ENCODE data around the gene IDH1. TPM values are rescaled to one million over a fixed set of nuclear protein-coding genes. Genes with fewer than 3 reads are reported as not detected.
A peak's percentile ranks its signal among the peaks of the same experiment; 100 is the strongest.

Gene IDH1
- total and polyA plus RNA-seq, 7 donors, result 9.7 to 42.6 (median 16.5) TPM

DNA sequence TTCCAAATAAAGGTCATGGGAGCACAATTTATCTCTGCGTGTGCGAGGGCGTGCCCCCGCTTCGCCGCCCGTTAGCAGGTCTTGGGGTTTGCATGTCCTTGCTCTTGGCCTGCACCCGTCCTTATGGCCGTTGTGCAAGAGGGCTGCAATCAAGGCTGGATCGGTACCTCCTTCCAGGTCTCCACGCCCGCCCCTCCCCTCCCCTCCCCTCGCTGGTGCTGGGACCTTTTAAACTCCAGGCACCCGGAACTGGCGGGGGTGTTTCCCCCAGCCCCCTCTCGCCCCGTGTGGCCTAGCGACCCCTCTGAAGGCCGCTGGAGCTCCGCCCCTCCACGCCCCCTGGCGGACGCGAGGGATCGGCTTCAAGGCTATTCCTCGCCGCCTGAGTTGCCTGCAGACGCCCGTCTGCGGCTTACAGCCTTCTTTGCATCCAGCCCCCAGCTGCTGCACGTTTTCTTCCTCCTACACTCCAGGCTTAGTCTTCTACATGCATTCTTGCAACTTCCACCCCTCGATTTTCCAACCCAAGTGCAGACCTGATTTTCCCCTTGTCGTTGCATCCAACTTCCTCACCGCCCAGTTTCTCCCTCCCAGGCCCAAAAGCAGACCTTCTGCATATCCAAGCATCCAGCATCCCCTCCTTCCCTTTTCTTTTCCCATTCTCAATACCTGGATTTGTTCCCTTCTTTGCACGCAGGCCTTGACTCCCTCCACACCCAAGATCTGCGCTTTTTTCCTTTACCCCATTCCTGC, 577 bp downstream of the IDH1 start:
- ATAC-seq (peak; percentile 81 to 89 (median 85)), DNase-seq (peak; percentile 85 to 89)
- Histone ChIP-seq H3K9me3 (no peaks in the 10 kb centered on the region), H3K4me1 (peaks cover 22% of the 10 kb centered on the region), H3K27ac (peak overlapping the region; percentile 66), H3K36me3 (ENCODE audit: insufficient read depth in 1 of 2, low read depth in 1 of 2) (peaks cover 1 to 32% of the 10 kb centered on the region in 2 donors), H3K4me3 (peak overlapping the region; percentile 81), H3K27me3 (ENCODE audit: insufficient read depth in 3 of 3, low read length in 2 of 3) (no peaks in the 10 kb centered on the region)
- TF ChIP-seq, protein P1, sequence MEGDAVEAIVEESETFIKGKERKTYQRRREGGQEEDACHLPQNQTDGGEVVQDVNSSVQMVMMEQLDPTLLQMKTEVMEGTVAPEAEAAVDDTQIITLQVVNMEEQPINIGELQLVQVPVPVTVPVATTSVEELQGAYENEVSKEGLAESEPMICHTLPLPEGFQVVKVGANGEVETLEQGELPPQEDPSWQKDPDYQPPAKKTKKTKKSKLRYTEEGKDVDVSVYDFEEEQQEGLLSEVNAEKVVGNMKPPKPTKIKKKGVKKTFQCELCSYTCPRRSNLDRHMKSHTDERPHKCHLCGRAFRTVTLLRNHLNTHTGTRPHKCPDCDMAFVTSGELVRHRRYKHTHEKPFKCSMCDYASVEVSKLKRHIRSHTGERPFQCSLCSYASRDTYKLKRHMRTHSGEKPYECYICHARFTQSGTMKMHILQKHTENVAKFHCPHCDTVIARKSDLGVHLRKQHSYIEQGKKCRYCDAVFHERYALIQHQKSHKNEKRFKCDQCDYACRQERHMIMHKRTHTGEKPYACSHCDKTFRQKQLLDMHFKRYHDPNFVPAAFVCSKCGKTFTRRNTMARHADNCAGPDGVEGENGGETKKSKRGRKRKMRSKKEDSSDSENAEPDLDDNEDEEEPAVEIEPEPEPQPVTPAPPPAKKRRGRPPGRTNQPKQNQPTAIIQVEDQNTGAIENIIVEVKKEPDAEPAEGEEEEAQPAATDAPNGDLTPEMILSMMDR (IDR thresholded peaks at IDR 0.05), result peak; percentile 70
- 0 to 1% (median 0%) methylated on average over 30 to 36 of the region's 36 CpGs for WGBS, 3 donors
- intact Hi-C loops (cut with DNase I), result loop anchor here (2.0 to 10.0 kb wide), 2 partner anchors 79 to 629 kb away; partner anchors contain the start of gene METTL21A (in 1 of the 2)

DNA sequence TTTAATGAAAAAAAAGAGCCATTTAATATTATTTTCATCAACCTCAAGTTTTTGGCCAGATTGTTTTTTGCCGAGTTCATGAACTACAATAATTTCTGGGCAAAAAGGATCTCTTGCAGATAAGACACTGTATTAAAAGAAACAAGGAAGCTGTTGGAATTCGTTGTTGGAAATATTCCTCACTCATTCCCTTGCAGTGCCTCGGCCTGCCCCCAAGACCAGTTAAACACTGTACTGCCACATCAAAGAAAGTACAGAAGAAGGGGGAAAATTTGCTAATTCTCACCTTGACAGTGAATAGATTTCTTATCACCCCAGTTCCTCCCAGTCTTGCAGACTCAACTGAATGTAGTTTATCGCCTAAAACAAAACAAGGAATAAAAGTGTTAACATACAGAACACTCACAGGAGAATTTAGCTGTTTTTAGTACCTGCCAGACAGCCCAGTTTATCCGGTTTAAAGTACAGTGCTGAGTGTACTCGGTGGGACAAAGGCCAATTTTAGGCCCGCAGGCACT, 1.2 kb downstream of the IDH1 start:
- H3K4me1 ChIP-seq, result peaks cover 22% of the 10 kb centered on the region
- H3K4me3 ChIP-seq, result peak overlapping the region; percentile 81
- peaks cover 5 to 38% of the 10 kb centered on the region in 2 donors for H3K36me3 ChIP-seq (ENCODE audit: insufficient read depth in 1 of 2, low read depth in 1 of 2)
- H3K9me3 ChIP-seq, result no peaks in the 10 kb centered on the region
- ATAC-seq (no peak), DNase-seq (no peak)
- H3K27ac ChIP-seq, result peak overlapping the region; percentile 66
- intact Hi-C loops (cut with DNase I), result loop anchor here (2.0 to 10.0 kb wide), 2 partner anchors 79 to 629 kb away; partner anchors contain the start of gene METTL21A (in 1 of the 2)
- 7 to 10% (median 8%) methylated on average over 7 of the region's 7 CpGs for WGBS, 3 donors
- TF ChIP-seq, protein P1 (IDR thresholded peaks at IDR 0.05), result no peak
- no peaks in the 10 kb centered on the region for H3K27me3 ChIP-seq (ENCODE audit: insufficient read depth in 3 of 3, low read length in 2 of 3)

DNA sequence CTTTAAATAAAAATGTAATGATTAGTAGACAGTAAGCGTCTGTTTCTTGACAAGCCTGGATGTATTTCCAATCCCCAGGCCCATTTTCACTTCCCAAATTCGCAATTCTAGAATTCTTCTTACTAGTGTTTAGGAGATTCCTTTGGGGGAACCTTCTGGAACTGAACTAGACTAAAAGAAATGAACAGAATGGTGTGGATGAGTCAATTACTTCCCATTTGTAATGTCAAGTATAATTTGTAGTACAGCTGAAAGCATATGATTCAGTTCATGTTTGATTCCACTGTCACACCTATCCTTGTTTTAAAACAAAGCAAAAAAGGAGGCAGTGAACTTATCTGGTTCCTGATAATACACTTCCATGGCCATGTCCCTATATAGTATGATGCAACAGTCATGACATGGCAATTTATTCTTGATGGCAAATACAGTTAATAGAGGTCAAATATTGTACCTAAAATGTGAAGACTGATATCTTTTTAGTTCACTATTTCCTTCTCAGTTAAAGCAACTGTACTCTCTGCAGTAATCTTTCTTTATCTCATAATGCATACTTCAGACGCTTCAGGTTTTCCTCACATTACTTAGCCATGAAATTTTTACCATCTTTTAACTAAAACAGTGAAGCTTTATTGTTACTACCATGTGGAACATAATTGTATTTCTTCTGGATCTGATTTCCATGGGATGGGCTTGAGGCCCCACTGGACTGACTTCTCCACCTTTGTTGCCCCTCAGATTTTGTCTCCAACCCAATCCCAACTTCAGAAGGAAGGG, 2.0 kb downstream of the IDH1 start:
- Histone ChIP-seq H3K9me3 (no peaks in the 10 kb centered on the region), H3K36me3 (ENCODE audit: insufficient read depth in 1 of 2, low read depth in 1 of 2) (peaks cover 5 to 46% of the 10 kb centered on the region in 2 donors), H3K4me1 (peaks cover 22% of the 10 kb centered on the region), H3K27me3 (ENCODE audit: insufficient read depth in 3 of 3, low read length in 2 of 3) (no peaks in the 10 kb centered on the region), H3K4me3 (peak overlapping the region; percentile 81), H3K27ac (peak overlapping the region; percentile 66)
- ATAC-seq (no peak), DNase-seq (no peak)
- intact Hi-C loops (cut with DNase I), result loop anchor here in 1 of 2 donors (10.0 kb wide), 1 partner anchor 628 kb away; the partner anchor contains the start of gene METTL21A
- 89% methylated on average over 3 of the region's 3 CpGs for WGBS, 3 donors
- TF ChIP-seq, protein P1 (IDR thresholded peaks at IDR 0.05), result no peak

DNA sequence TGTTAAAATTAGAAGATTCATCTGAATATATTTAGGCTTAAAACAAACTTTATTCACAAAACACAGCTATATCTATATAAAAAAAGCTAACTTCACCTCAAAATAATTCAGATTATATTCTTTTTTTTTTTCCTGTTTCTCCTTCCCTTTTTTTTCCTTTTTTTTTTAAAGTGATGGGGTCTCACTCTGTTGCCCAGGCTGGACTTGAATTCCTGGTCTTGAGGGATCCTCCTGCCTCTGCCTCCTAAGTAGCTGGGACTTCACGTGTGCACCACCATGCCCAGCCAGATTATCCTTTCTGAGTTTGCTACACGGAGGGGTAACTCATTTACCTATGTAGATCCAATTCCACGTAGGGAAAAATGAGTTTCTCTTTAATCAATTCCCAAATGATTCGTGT, 3.8 kb downstream of the IDH1 start:
- Histone ChIP-seq H3K36me3 (ENCODE audit: insufficient read depth in 1 of 2, low read depth in 1 of 2) (peaks cover 5 to 64% of the 10 kb centered on the region in 2 donors), H3K9me3 (no peaks in the 10 kb centered on the region), H3K27me3 (ENCODE audit: insufficient read depth in 3 of 3, low read length in 2 of 3) (no peaks in the 10 kb centered on the region), H3K4me3 (no peak overlapping the region), H3K27ac (no peak overlapping the region), H3K4me1 (peaks cover 22% of the 10 kb centered on the region)
- TF ChIP-seq, protein P1 (IDR thresholded peaks at IDR 0.05), result no peak
- DNase-seq, result no peak
- no peak for ATAC-seq
- intact Hi-C loops (cut with DNase I), result loop anchor here in 1 of 2 donors (10.0 kb wide), 1 partner anchor 626 kb away; the partner anchor contains the start of gene METTL21A
- 93 to 97% (median 93%) methylated on average over 4 of the region's 4 CpGs for WGBS, 3 donors
